Skeletal muscle tissue (tissue), 4 donors: ENCODE data around the gene MACO1. TPM values are rescaled to one million over a fixed set of nuclear protein-coding genes. Genes with fewer than 3 reads are reported as not detected.
"Not testable (repeated sequence)": the region's sequence is repeated elsewhere in the genome, so short reads cannot be mapped to it uniquely, and the experiment has no call there.

Source experiments
- H3K27ac ChIP-seq: one replicate; pipeline ENCODE4 v1.7.0; 2013; ENCODE audit warnings: mild to moderate bottlenecking, low read depth, low read length, inconsistent platforms
- H3K27me3 ChIP-seq, 3 donors: one replicate each; pipeline ENCODE4 v1.7.0; 2013; ENCODE audit warnings: low read length in 3 of 3; ENCODE audit not compliant: control insufficient read depth in 3 of 3, insufficient read depth in 3 of 3
- H3K36me3 ChIP-seq, 3 donors: one replicate each; pipeline ENCODE4 v1.7.0; 2013; ENCODE audit warnings: low read length in 3 of 3; ENCODE audit not compliant: control insufficient read depth in 3 of 3, insufficient read depth in 3 of 3
- H3K4me1 ChIP-seq, 3 donors: one replicate each; pipeline ENCODE4 v1.7.0; 2013; ENCODE audit warnings: low read length in 3 of 3, mild to moderate bottlenecking in 3 of 3; ENCODE audit not compliant: control insufficient read depth in 3 of 3, insufficient read depth in 3 of 3
- H3K4me3 ChIP-seq, 3 donors: one replicate each; pipeline ENCODE4 v1.7.0; 2013; ENCODE audit warnings: low read length in 3 of 3
- H3K9ac ChIP-seq, 3 donors: one replicate each; pipeline ENCODE4 v1.7.0; 2013; ENCODE audit warnings: low read length in 3 of 3, mild to moderate bottlenecking in 3 of 3, moderate library complexity in 2 of 3, low read depth in 1 of 3
- H3K9me3 ChIP-seq, 3 donors: one replicate each; pipeline ENCODE4 v1.7.0; 2013; ENCODE audit warnings: low read length in 3 of 3; ENCODE audit not compliant: control insufficient read depth in 3 of 3
- total RNA-seq: library from RNA; depleted of rRNA; stranded (reverse); fragments of >200 nt; gene quantifications from one replicate; pipeline ENCODE4 v1.2.3, GENCODE V29; 2014
- donor health status: Osteomylitis.

MACO1 gene
- total RNA-seq, 1 donor from 2014 or later, result 16.2 TPM

GRCh38 chr1:25458541-25459298, 28.0 kb downstream of the MACO1 start:
- no peak overlapping the region for H3K4me3 ChIP-seq
- no peak overlapping the region for H3K9ac ChIP-seq
- peaks cover 6 to 23% (median 23%) of the 10 kb centered on the region in 3 donors for H3K36me3 ChIP-seq
- H3K4me1 ChIP-seq, result peaks cover 17 to 34% (median 23%) of the 10 kb centered on the region in 3 donors
- no peaks in the 10 kb centered on the region for H3K27me3 ChIP-seq
- no peaks in the 10 kb centered on the region for H3K9me3 ChIP-seq
- peak overlapping the region; percentile 54 for H3K27ac ChIP-seq

- Histone ChIP-seq H3K27ac (peak overlapping the region; percentile 54), H3K27me3 (no peaks in the 10 kb centered on the region), H3K9ac (no peak overlapping the region), H3K36me3 (peaks cover 4 to 20% (median 16%) of the 10 kb centered on the region in 3 donors), H3K4me1 (peaks cover 17 to 34% (median 25%) of the 10 kb centered on the region in 3 donors), H3K9me3 (no peaks in the 10 kb centered on the region), H3K4me3 (no peak overlapping the region)
Measured at GRCh38 chr1:25460020-25460419, 29.3 kb downstream of the MACO1 start.

DNA sequence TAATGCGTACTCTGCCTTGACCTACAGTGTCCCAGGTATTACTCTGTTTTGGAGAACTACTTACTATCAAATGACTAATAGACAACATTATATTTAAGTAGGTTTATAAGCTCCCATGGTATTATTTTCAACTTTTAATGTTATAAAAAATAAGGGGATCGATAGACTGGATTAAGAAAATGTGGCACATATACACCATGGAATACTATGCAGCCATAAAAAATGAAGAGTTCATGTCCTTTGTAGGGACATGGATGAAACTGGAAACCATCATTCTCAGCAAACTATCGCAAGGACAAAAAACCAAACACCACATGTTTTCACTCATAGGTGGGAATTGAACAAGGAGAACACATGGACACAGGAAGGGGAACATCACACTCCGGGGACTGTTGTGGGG, 30.1 kb downstream of the MACO1 start:
- not testable (repeated sequence) for H3K9ac ChIP-seq, H3K9me3 ChIP-seq, H3K27ac ChIP-seq, H3K4me3 ChIP-seq, H3K27me3 ChIP-seq
- H3K36me3 ChIP-seq, result peaks cover 4 to 23% (median 16%) of the 10 kb centered on the region in 3 donors
- peaks cover 17 to 34% (median 25%) of the 10 kb centered on the region in 3 donors for H3K4me1 ChIP-seq

DNA sequence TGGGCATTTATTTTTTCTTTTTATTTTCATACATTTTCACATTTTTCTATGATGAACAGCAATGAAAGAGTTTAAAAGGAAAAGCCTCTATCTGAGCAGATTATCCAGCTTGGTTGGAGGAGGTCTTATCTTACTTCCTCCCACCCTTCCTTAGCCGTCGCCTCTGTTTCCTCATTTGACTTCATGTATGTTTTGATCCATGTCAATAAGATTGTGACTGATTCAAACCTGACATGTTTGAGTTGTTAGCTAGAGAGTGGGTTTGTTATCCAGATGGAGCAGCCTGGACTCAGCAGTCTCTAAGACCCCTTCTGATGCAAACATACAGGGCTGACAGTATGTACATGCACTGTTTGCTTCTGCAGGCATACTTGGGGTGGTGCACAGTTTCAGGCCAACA, 31.2 kb downstream of the MACO1 start:
- Histone ChIP-seq H3K4me3 (no peak overlapping the region), H3K9ac (no peak overlapping the region), H3K4me1 (peaks cover 17 to 34% (median 25%) of the 10 kb centered on the region in 3 donors), H3K27me3 (no peaks in the 10 kb centered on the region), H3K9me3 (no peaks in the 10 kb centered on the region), H3K36me3 (peaks cover 3 to 16% (median 15%) of the 10 kb centered on the region in 3 donors), H3K27ac (no peak overlapping the region)

- no peaks in the 10 kb centered on the region for H3K27me3 ChIP-seq
- no peak overlapping the region for H3K27ac ChIP-seq
- no peak overlapping the region for H3K4me3 ChIP-seq
- peaks cover 3 to 16% (median 12%) of the 10 kb centered on the region in 3 donors for H3K36me3 ChIP-seq
- H3K4me1 ChIP-seq, result peaks cover 18 to 37% (median 25%) of the 10 kb centered on the region in 3 donors
- no peaks in the 10 kb centered on the region for H3K9me3 ChIP-seq
- no peak overlapping the region for H3K9ac ChIP-seq
Measured at GRCh38 chr1:25462732-25463131, 32.0 kb downstream of the MACO1 start.

GRCh38 chr1:25467193-25467592, 36.5 kb downstream of the MACO1 start:
- Histone ChIP-seq H3K4me3 (no peak overlapping the region), H3K9ac (peak overlapping the region in 1 of 3 donors; percentile 34), H3K27me3 (no peaks in the 10 kb centered on the region), H3K9me3 (no peaks in the 10 kb centered on the region), H3K36me3 (peaks cover 0 to 5% (median 0%) of the 10 kb centered on the region in 3 donors), H3K4me1 (peaks cover 18 to 24% (median 23%) of the 10 kb centered on the region in 3 donors), H3K27ac (no peak overlapping the region)

GRCh38 chr1:25467616-25468015, 36.9 kb downstream of the MACO1 start:
- H3K27me3 ChIP-seq, result no peaks in the 10 kb centered on the region
- H3K36me3 ChIP-seq, result peaks cover 0 to 5% (median 0%) of the 10 kb centered on the region in 3 donors
- H3K27ac ChIP-seq, result peak overlapping the region; percentile 49
- H3K9me3 ChIP-seq, result no peaks in the 10 kb centered on the region
- H3K9ac ChIP-seq, result peak overlapping the region in 1 of 3 donors; percentile 34
- H3K4me3 ChIP-seq, result no peak overlapping the region
- peaks cover 17 to 24% (median 24%) of the 10 kb centered on the region in 3 donors for H3K4me1 ChIP-seq

DNA sequence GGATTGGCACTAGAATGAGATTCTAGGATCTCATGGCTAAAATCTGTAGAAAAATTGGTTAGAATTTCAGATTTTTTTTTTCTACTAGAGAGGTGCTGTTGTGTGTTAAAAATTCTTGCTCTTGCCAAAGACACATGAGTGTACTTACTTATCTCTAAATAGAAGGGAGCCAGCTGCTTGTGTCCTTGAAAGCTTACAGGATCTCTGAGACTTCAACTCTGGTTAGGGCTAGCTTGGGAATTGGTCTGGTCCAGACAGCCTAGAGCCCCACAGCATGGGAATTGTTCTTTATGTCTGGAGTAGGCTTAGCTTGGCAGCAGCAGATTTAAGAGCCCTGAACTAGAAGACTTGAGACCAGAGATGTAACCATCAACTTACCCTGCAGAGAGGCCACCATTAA, 37.3 kb downstream of the MACO1 start:
- Histone ChIP-seq H3K27ac (peak overlapping the region; percentile 49), H3K9ac (peak overlapping the region in 1 of 3 donors; percentile 40), H3K36me3 (peaks cover 0 to 5% (median 0%) of the 10 kb centered on the region in 3 donors), H3K4me1 (peaks cover 15 to 23% (median 21%) of the 10 kb centered on the region in 3 donors), H3K4me3 (no peak overlapping the region), H3K9me3 (no peaks in the 10 kb centered on the region), H3K27me3 (no peaks in the 10 kb centered on the region)

GRCh38 chr1:25469177-25469576, 38.5 kb downstream of the MACO1 start:
- Histone ChIP-seq H3K4me3 (no peak overlapping the region), H3K9me3 (no peaks in the 10 kb centered on the region), H3K27ac (no peak overlapping the region), H3K27me3 (no peaks in the 10 kb centered on the region), H3K4me1 (peaks cover 14 to 28% (median 27%) of the 10 kb centered on the region in 3 donors), H3K9ac (no peak overlapping the region), H3K36me3 (peaks cover 0 to 5% (median 0%) of the 10 kb centered on the region in 3 donors)

- no peak overlapping the region for H3K9ac ChIP-seq
- peaks cover 0 to 3% (median 0%) of the 10 kb centered on the region in 3 donors for H3K36me3 ChIP-seq
- no peak overlapping the region for H3K27ac ChIP-seq
- no peak overlapping the region for H3K4me3 ChIP-seq
- peaks cover 22 to 45% (median 36%) of the 10 kb centered on the region in 3 donors for H3K4me1 ChIP-seq
- H3K9me3 ChIP-seq, result no peaks in the 10 kb centered on the region
- no peaks in the 10 kb centered on the region for H3K27me3 ChIP-seq
Measured at GRCh38 chr1:25472471-25472870, 41.8 kb downstream of the MACO1 start.
